GM20431 (cell line): ENCODE data around the gene S100A14.

Source experiments
- in situ Hi-C: fragments of 300-500 bp; cut with MseI, MboI; formaldehyde crosslinking; loops from one replicate; pipeline ENCODE4 v1.15.0; 2020; ENCODE audit warnings: low sequenced_read_pairs; ENCODE audit not compliant: unreplicated experiment

The S100A14 gene

GRCh38 chr1:153623101-153623500, 7.0 kb upstream of the S100A14 start:
- in situ Hi-C loops, result no loop called here

GRCh38 chr1:153619171-153619570, 3.0 kb upstream of the S100A14 start:
- in situ Hi-C loops, result no loop called here

DNA sequence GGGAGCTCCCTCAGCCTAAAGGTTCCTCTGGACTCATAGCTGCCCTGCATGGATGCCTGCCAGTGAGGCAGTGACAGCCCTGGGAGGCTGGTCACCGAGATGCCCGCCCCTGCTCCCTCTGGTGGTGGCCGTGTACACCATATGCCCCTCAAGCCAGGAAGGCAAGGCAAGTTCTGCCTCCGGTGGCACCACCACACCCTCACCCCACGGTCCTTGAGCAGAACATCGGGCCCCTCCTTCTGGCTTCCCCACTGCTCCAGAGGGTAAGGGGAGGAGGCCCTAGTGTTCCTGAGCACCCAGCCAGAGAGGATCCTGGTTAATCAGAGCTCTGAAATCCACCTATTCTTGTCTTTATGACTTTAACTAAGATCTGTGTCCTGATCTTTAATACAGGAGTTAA, 1.5 kb upstream of the S100A14 start:
- in situ Hi-C loops, result no loop called here

- in situ Hi-C loops, result no loop called here
Observed at GRCh38 chr1:153616917-153617311, 789 bp upstream of the S100A14 start.

GRCh38 chr1:153615406-153615805, 719 bp downstream of the S100A14 start:
- in situ Hi-C loops, result no loop called here

- in situ Hi-C loops, result no loop called here
Observed at GRCh38 chr1:153614906-153615305, 1.2 kb downstream of the S100A14 start.

- in situ Hi-C loops, result no loop called here
Observed at GRCh38 chr1:153614189-153614900, 1.8 kb downstream of the S100A14 start.

- in situ Hi-C loops, result no loop called here
Observed at GRCh38 chr1:153613406-153613805, 2.7 kb downstream of the S100A14 start.

GRCh38 chr1:153612755-153613331, 3.3 kb downstream of the S100A14 start, which contains the start of gene S100A16:
Gene S100A16, minus strand, starts transcription at chr1:153613137. Its CDS starts 4,986 bp downstream, at chr1:153608151.
- in situ Hi-C loops, result no loop called here

DNA sequence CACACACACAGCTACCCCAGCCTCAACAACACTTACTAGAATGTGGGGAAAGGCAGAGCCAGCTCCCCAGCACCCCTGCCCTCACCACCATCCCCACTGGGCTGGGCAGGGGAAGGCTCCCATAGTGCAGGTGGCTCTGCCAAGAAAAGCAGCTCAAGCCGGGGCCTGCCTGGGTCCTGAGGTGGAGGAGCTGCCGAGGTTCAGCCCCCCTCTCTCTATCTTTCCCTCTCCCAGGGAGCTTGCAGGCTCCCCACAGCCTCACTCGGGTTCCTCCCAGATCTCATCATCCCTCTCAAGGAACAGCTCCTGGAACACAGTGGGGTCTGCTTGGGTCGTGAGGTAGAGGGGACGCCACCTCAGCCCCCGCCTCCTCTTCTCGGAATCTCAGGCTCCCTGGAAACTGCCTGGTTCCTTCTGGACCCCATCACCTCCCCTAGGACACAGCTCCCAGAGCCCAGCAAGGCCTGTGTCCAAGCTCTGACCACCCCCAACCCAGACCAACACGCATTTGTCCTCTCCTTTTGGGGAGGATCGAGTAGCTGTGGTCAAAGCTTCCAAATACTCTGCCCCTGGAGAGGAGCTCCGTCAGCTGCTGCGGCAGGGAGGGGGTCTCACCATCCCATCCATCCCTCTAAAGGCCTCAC, 3.9 kb downstream of the S100A14 start:
- in situ Hi-C loops, result no loop called here

- in situ Hi-C loops, result no loop called here
Observed at GRCh38 chr1:153611356-153611755, 4.8 kb downstream of the S100A14 start.

- in situ Hi-C loops, result no loop called here
Observed at GRCh38 chr1:153610811-153611301, 5.3 kb downstream of the S100A14 start.

DNA sequence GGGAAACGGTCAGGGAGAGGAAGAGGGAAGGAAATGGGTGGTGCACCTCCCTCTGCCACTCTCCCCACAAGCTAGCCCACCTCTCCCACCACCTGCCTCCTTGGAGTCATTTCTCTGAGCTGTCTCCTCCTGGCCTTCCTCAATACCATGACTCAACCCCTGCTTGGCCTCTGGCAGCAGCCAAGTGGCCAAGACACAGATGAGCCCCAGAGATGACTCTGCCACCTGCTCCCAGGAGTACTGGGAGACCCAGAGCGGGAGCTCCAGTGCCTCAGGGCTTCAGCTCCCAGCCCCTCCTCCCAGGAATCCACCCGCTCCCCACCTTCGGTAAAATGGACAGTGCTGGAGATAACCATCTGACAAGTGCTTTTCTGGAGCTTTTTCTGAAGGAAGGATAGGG, 5.8 kb downstream of the S100A14 start:
- in situ Hi-C loops, result no loop called here

- in situ Hi-C loops, result no loop called here
Observed at GRCh38 chr1:153609585-153609907, 6.6 kb downstream of the S100A14 start.

DNA sequence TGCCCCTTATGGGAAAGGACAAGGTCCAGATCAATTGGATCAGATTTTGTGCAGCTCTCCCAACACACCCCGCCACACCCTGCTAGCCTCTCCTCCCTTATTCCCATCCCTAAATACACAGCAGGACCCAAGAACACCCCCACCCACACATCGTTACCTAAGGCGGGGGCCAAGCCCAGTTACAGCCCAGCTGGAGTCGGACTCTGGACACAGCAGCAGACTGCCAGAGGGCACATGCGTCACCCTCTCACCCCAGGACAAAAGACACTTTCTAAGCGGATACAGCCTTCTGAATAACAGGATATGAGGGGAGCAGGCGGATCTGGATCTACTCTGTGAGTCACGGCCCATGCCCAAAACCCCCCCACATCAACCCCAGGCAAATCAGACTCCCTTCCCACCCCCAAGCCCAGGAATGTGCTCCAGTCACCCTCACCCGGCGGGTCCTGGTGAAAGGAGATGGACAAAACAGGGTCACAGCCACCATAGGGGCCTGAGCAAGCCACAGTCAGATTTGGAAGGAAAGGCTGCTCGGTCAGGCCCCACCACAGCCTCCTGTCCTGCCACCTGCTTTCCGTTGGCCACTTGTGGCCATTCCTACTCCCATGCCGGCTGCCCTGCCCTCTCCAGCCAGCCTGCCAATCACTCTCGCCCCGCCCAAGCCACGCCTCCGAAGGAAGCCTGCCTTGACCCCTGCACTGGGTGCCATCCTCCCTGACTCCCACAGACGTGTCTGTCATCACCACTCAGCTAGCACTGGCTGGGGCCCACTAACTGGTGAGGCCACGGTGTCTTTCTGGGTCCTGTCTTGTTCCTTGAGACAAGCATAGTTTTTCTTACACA, 7.2 kb downstream of the S100A14 start:
- in situ Hi-C loops, result no loop called here

DNA sequence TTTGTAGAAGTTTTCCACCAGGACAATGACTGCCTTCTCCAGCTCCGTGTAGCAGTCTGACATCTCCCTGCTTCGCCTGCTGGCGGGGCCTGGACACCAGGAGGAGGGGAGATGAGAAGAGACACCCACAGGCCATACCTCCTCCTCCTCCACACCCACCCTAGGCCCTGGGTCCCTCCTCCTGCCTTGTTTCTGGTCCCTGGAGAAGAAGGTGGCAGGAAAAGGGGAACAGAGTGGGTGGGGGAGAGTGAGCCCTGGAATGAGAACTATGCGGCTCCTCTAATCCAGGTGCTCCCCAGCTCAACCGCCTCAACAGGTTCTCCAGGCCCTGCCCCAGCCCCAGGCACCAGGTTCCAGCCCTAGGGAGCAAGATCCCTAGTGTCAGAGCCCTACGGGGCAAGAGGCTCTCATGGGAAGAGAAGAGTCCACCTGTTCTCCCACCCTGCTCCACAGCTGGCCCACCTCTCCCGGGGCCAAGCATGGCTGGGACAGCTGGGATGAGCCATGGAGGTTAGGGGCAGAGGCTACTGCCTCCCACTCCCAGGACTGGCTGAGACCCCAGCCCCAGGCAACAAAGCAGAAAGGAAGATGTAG, 7.9 kb downstream of the S100A14 start:
- in situ Hi-C loops, result no loop called here

- in situ Hi-C loops, result no loop called here
Observed at GRCh38 chr1:153607381-153607780, 8.7 kb downstream of the S100A14 start.

- in situ Hi-C loops, result no loop called here
Observed at GRCh38 chr1:153606194-153606593, 9.9 kb downstream of the S100A14 start.

- in situ Hi-C loops, result no loop called here
Observed at GRCh38 chr1:153602749-153603148, 13.4 kb downstream of the S100A14 start.

GRCh38 chr1:153599847-153600246, 16.3 kb downstream of the S100A14 start:
- in situ Hi-C loops, result no loop called here
